ENCODE measurements around the gene ZNF648.

The ZNF648 gene

DNA sequence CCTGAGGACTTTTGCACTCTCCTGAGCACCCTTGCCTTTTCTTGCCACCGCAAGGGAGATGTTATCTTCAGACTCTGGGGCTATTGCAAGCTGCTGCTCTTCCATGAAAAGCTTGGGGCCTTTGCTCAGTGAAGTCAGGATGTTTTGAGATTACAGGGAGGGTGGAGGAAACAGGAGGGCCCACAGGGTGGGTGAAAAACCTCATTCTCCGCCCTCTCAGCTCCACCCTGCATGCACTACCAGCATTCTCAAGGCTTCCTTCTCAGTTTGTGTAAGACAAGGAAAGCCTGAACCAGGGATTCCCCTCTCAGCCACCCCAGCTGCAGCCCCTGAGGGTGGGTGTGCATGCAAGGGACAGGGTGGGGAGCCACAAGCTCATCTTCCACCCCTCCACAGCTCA lies 25.8 kb upstream of the ZNF648 start:
- TF ChIP-seq POLR2A (IDR thresholded peaks at IDR 0.05; ENCODE audit: low read depth, low read length) (no peak), TAF1 (IDR thresholded peaks at IDR 0.05; ENCODE audit: borderline replicate concordance, low read depth, low read length) (no peak), POLR2AphosphoS5 (IDR thresholded peaks at IDR 0.05; ENCODE audit: low read depth, low read length) (no peak)
- no peak for DNase-seq (ENCODE audit: insufficient read length)
- FAIRE-seq = no peak

DNA sequence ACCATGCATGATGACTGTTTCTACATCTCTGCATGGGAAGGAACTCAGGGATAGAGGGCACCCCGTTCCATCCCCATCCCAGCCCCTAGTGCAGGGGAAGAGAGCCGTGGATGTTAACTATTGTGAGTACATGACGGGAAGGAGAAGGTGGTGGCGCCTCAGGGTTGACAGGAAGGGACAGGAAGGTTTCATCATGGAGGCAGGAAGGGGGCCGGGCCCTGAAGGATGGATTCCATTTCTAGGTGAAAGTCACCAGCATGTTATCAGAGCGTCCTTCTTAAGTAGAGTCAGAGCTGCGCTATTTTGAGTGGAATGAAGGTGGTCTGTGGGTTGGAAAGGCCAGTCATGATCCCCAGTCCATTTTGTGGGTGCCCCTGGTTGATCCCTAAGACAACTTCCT lies 25.1 kb upstream of the ZNF648 start:
- TF ChIP-seq POLR2A (IDR thresholded peaks at IDR 0.05; ENCODE audit: low read depth, low read length) = no peak
- no peak for TF ChIP-seq TAF1 (IDR thresholded peaks at IDR 0.05; ENCODE audit: borderline replicate concordance, low read depth, low read length)
- no peak for TF ChIP-seq POLR2AphosphoS5 (IDR thresholded peaks at IDR 0.05; ENCODE audit: low read depth, low read length)
- DNase-seq (ENCODE audit: insufficient read length) (no peak), FAIRE-seq (no peak)

- FAIRE-seq (no peak), DNase-seq (ENCODE audit: insufficient read length) (no peak)
- TF ChIP-seq TAF1 (IDR thresholded peaks at IDR 0.05; ENCODE audit: borderline replicate concordance, low read depth, low read length) (no peak), POLR2A (IDR thresholded peaks at IDR 0.05; ENCODE audit: low read depth, low read length) (no peak), POLR2AphosphoS5 (IDR thresholded peaks at IDR 0.05; ENCODE audit: low read depth, low read length) (no peak)
These were observed 24.6 kb upstream of the ZNF648 start for GRCh38 chr1:182086136-182086535.

DNA sequence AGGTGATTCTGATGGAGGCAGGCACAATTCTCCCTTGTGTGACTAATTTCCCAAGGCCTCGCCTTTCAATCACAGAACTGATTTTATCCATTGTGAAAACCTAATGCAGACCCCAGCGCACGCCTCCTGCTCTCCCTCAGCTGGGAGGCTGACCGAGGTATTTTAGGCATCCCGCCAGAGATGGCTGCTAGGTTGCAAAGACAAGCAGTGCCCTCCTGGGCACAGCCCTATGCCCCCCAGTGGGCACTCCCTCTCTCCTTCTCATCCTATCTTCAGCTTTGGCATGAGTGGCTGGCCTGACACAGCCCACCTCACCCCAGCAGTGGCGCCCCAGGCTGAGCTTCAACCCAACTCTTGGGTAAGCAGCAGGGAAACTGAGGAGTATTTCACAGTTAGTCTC lies 24.2 kb upstream of the ZNF648 start:
- DNase-seq (ENCODE audit: insufficient read length) (no peak), FAIRE-seq (no peak)
- TF ChIP-seq TAF1 (IDR thresholded peaks at IDR 0.05; ENCODE audit: borderline replicate concordance, low read depth, low read length) (no peak), POLR2A (IDR thresholded peaks at IDR 0.05; ENCODE audit: low read depth, low read length) (no peak), POLR2AphosphoS5 (IDR thresholded peaks at IDR 0.05; ENCODE audit: low read depth, low read length) (no peak)

DNA sequence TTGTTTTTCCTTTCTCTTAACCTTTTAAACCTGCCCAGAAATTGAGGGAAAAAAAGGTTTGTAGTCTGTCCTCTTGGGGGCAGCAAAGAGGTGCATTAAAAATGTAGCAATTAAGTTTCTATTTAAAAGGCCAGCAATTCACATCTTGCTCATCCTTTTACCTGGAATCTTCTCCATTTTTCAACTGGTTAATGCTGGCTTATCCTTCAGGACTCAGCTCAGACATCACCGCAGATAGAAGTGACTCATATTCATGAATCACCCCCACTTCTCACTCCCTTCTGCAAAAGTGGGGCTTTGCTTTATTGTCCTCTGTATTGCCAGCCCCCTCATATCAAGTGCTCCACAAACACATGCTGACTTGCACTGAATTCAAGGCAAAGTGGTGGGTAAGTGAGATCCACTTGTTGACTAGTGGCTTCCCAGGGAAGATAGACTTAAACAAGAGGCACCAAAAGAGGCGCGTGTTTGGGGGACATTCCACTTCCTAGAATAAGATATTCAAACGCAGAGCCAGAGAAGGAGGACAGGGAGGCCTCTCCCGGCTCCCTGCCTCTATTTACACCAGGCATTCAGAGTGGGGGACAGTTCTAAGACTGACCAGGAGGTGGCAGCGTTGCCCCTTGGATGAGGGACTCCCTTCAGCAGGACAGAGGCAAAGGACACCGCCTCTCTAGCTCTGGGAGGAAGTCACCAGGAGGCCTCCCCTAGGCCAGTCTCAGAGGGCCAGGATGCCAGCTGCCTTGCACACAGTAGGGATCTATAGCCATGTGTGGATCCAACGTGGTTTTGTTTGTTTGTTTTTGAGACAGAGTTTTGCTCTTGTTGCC lies 23.2 kb upstream of the ZNF648 start:
- peak; percentile 60 for DNase-seq (ENCODE audit: insufficient read length)
- no peak for TF ChIP-seq POLR2AphosphoS5 (IDR thresholded peaks at IDR 0.05; ENCODE audit: low read depth, low read length)
- TF ChIP-seq POLR2A (IDR thresholded peaks at IDR 0.05; ENCODE audit: low read depth, low read length) = no peak
- no peak for TF ChIP-seq TAF1 (IDR thresholded peaks at IDR 0.05; ENCODE audit: borderline replicate concordance, low read depth, low read length)
- peak; percentile 93 for FAIRE-seq

- FAIRE-seq = no peak
These were observed 22.5 kb upstream of the ZNF648 start for GRCh38 chr1:182083851-182084486.

GRCh38 chr1:182080955-182081582 lies 19.6 kb upstream of the ZNF648 start:
- DNase-seq (ENCODE audit: insufficient read length) (no peak), FAIRE-seq (peak; percentile 5)
- no peak for TF ChIP-seq POLR2A (IDR thresholded peaks at IDR 0.05; ENCODE audit: low read depth, low read length)
- TF ChIP-seq TAF1 (IDR thresholded peaks at IDR 0.05; ENCODE audit: borderline replicate concordance, low read depth, low read length) = no peak
- no peak for TF ChIP-seq POLR2AphosphoS5 (IDR thresholded peaks at IDR 0.05; ENCODE audit: low read depth, low read length)

More at GRCh38 chr1:182083851-182084486, 22.5 kb upstream of the ZNF648 start:
- TF ChIP-seq TAF1 (IDR thresholded peaks at IDR 0.05; ENCODE audit: borderline replicate concordance, low read depth, low read length) = no peak
- no peak for TF ChIP-seq POLR2A (IDR thresholded peaks at IDR 0.05; ENCODE audit: low read depth, low read length)
- no peak for TF ChIP-seq POLR2AphosphoS5 (IDR thresholded peaks at IDR 0.05; ENCODE audit: low read depth, low read length)
- no peak for DNase-seq (ENCODE audit: insufficient read length)

GRCh38 chr1:182080040-182080439 lies 18.5 kb upstream of the ZNF648 start:
- no peak for FAIRE-seq

GRCh38 chr1:182071924-182072323 lies 10.4 kb upstream of the ZNF648 start:
- DNase-seq (ENCODE audit: insufficient read length) (no peak), FAIRE-seq (no peak)
- no peak for TF ChIP-seq POLR2AphosphoS5 (IDR thresholded peaks at IDR 0.05; ENCODE audit: low read depth, low read length)
- no peak for TF ChIP-seq TAF1 (IDR thresholded peaks at IDR 0.05; ENCODE audit: borderline replicate concordance, low read depth, low read length)
- TF ChIP-seq POLR2A (IDR thresholded peaks at IDR 0.05; ENCODE audit: low read depth, low read length) = no peak

More at GRCh38 chr1:182080040-182080439, 18.5 kb upstream of the ZNF648 start:
- no peak for DNase-seq (ENCODE audit: insufficient read length)
- TF ChIP-seq TAF1 (IDR thresholded peaks at IDR 0.05; ENCODE audit: borderline replicate concordance, low read depth, low read length) = no peak
- TF ChIP-seq POLR2A (IDR thresholded peaks at IDR 0.05; ENCODE audit: low read depth, low read length) = no peak
- no peak for TF ChIP-seq POLR2AphosphoS5 (IDR thresholded peaks at IDR 0.05; ENCODE audit: low read depth, low read length)

- TF ChIP-seq POLR2A (IDR thresholded peaks at IDR 0.05; ENCODE audit: low read depth, low read length) (no peak), TAF1 (IDR thresholded peaks at IDR 0.05; ENCODE audit: borderline replicate concordance, low read depth, low read length) (no peak), POLR2AphosphoS5 (IDR thresholded peaks at IDR 0.05; ENCODE audit: low read depth, low read length) (no peak)
- DNase-seq (ENCODE audit: insufficient read length) (no peak), FAIRE-seq (no peak)
These were observed 7.5 kb upstream of the ZNF648 start for GRCh38 chr1:182069028-182069466.

GRCh38 chr1:182066934-182067333 lies 5.4 kb upstream of the ZNF648 start:
- FAIRE-seq (no peak), DNase-seq (ENCODE audit: insufficient read length) (no peak)
- TF ChIP-seq POLR2A (IDR thresholded peaks at IDR 0.05; ENCODE audit: low read depth, low read length) (no peak), TAF1 (IDR thresholded peaks at IDR 0.05; ENCODE audit: borderline replicate concordance, low read depth, low read length) (no peak), POLR2AphosphoS5 (IDR thresholded peaks at IDR 0.05; ENCODE audit: low read depth, low read length) (no peak)

Measured in GM12892 (cell line).